ENCODE measurements around the gene SLC35B4.

The SLC35B4 gene, protein sequence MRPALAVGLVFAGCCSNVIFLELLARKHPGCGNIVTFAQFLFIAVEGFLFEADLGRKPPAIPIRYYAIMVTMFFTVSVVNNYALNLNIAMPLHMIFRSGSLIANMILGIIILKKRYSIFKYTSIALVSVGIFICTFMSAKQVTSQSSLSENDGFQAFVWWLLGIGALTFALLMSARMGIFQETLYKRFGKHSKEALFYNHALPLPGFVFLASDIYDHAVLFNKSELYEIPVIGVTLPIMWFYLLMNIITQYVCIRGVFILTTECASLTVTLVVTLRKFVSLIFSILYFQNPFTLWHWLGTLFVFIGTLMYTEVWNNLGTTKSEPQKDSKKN

DNA sequence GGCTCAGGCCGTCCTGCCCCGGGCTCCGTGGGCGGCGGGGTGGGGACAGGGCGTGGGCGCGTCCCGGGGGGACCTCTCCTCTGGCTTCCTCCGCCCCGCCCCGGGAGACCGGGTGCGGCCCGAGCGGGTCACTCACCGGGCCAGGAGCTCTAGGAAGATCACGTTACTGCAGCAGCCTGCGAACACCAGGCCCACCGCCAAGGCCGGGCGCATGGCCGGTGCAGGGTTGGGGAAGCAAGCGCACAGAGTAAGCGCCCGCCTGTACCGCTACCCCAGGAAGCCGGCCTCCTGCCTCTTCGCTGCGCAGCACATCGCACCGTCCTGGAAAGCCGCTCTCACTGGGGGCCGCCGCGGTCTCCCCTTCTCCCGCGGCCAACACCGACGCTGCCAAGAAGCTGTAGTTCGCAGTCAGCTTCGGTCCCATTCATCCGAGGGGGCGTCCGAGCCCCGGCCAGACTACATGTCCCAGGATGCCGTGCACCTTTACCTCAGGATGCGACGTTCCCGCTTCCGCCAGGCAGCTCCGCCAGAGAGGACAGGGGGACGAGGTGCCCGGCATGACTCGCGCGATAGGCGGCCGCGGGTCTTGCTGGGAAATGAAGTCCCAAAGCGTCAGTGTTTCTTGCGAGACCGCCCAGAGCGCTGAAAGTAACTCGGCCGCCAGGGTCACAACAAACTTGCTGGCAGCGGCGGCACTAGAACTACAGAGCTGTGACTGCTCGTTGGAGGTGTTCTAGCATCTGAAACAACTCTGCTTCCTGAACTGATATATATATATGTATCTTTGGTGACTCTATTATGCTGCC lies at the start of gene SLC35B4:
Gene SLC35B4 (minus strand): TSS at position 392 of the 806 bp plus-strand sequence. CDS start 179 bp downstream, at position 213.
- no peaks in the 10 kb centered on the region for H3K9me3 ChIP-seq (ENCODE audit: severe bottlenecking)
- TF ChIP-seq CTCF (IDR thresholded peaks at IDR 0.05; ENCODE audit: poor library complexity, severe bottlenecking): no peak
- no peaks in the 10 kb centered on the region for H3K4me1 ChIP-seq (ENCODE audit: insufficient read depth, poor library complexity, severe bottlenecking)
- no peaks in the 10 kb centered on the region for H3K27me3 ChIP-seq (ENCODE audit: insufficient read depth, poor library complexity, severe bottlenecking)
- no peaks in the 10 kb centered on the region for H3K36me3 ChIP-seq (ENCODE audit: low read depth)
- H3K27ac ChIP-seq (ENCODE audit: poor library complexity, severe bottlenecking): peak within 1 kb of the TSS; percentile 43
- H3K4me3 ChIP-seq (ENCODE audit: severe bottlenecking): peak within 1 kb of the TSS; percentile 85
- ATAC-seq (ENCODE audit: low read depth): peak; percentile 99
- DNase-seq (ENCODE audit: low spot score): peak; percentile 97

DNA sequence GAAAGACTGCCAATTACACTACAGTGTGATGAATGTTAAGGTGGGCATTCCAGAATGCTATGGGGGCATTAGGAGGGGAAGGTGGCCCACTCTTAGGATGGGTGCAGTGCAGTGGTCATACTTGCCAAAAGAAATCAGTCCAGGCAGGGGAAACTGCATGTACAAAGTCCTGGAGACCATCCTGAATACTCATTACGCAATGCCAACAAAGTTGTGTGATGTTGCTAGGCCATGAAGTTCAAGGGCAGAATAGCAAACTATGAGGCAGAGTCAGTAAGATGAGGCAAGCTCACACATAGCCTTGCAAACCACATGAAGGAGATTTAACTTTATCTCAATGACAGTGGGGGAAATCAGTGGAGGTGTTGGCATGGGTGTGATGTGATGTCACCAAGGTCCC lies 49.8 kb upstream of the SLC35B4 start:
- no peak for TF ChIP-seq CTCF (IDR thresholded peaks at IDR 0.05; ENCODE audit: poor library complexity, severe bottlenecking)
- Histone ChIP-seq H3K27me3 (ENCODE audit: insufficient read depth, poor library complexity, severe bottlenecking) (no peaks in the 10 kb centered on the region), H3K4me3 (ENCODE audit: severe bottlenecking) (no peak overlapping the region), H3K36me3 (ENCODE audit: low read depth) (no peaks in the 10 kb centered on the region), H3K4me1 (ENCODE audit: insufficient read depth, poor library complexity, severe bottlenecking) (peaks cover 52% of the 10 kb centered on the region), H3K27ac (ENCODE audit: poor library complexity, severe bottlenecking) (peak overlapping the region; percentile 98), H3K9me3 (ENCODE audit: severe bottlenecking) (no peaks in the 10 kb centered on the region)
- DNase-seq (ENCODE audit: low spot score) (no peak), ATAC-seq (ENCODE audit: low read depth) (no peak)

DNA sequence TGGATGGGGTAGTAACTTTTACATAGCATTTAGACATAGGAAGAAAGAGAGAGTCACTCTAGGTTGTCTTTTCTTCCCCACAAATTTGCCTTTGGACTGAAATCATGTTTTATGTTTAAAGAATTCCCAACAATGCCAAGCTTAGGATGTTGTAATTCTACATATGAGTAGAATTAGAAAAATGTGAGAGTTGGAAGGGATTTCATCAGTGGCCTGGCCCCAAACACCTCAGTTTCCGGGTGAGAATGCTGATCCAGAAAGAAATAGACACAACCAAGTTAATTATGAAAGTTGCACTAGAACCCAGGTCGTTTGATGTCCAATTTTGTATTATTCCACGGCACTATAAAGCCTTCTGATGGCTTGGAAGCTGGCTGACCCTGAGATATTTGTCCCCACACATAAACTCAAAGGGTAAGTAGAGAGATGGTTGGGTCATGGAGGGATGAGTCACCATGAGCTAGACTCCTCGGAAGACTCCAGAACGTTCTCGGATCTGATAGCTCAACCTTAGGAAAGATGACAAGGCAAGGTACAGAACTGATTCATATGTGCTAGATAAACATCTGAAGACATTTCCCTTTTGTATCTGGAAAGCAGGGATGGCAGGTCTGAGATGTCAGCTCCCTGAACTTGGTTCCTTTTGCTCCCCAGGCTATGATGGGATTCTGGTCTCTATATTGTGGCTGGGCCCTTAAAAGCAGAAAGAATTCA lies 48.8 kb upstream of the SLC35B4 start:
- DNase-seq (ENCODE audit: low spot score): no peak
- H3K36me3 ChIP-seq (ENCODE audit: low read depth): no peaks in the 10 kb centered on the region
- peak overlapping the region; percentile 98 for H3K27ac ChIP-seq (ENCODE audit: poor library complexity, severe bottlenecking)
- H3K4me3 ChIP-seq (ENCODE audit: severe bottlenecking): no peak overlapping the region
- no peaks in the 10 kb centered on the region for H3K9me3 ChIP-seq (ENCODE audit: severe bottlenecking)
- no peak for TF ChIP-seq CTCF (IDR thresholded peaks at IDR 0.05; ENCODE audit: poor library complexity, severe bottlenecking)
- ATAC-seq (ENCODE audit: low read depth): peak; percentile 59
- H3K27me3 ChIP-seq (ENCODE audit: insufficient read depth, poor library complexity, severe bottlenecking): no peaks in the 10 kb centered on the region
- H3K4me1 ChIP-seq (ENCODE audit: insufficient read depth, poor library complexity, severe bottlenecking): peaks cover 52% of the 10 kb centered on the region

DNA sequence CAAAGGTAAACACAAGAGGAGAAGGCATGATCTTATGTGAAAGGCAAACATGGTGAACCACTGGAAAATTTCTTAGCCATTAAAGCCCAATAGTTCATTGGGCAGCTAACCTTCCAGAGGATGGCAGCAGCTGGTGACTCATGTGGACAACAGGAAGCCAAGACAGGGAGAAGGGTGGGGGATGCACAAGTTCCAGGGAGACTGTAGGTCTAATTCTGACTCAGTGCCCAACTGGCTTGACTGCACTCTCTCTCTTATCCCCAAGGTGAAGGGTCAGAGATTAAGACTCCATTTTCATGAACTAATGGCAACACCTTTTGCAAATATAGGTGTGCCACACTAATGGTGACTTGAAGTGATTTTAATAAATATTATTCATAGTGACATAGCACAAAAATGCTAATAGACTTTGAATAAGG lies 47.9 kb upstream of the SLC35B4 start:
- Histone ChIP-seq H3K27me3 (ENCODE audit: insufficient read depth, poor library complexity, severe bottlenecking) (no peaks in the 10 kb centered on the region), H3K27ac (ENCODE audit: poor library complexity, severe bottlenecking) (peak overlapping the region; percentile 98), H3K36me3 (ENCODE audit: low read depth) (no peaks in the 10 kb centered on the region), H3K9me3 (ENCODE audit: severe bottlenecking) (no peaks in the 10 kb centered on the region), H3K4me1 (ENCODE audit: insufficient read depth, poor library complexity, severe bottlenecking) (peaks cover 45% of the 10 kb centered on the region), H3K4me3 (ENCODE audit: severe bottlenecking) (no peak overlapping the region)
- DNase-seq (ENCODE audit: low spot score) (peak; percentile 85), ATAC-seq (ENCODE audit: low read depth) (peak; percentile 63)
- no peak for TF ChIP-seq CTCF (IDR thresholded peaks at IDR 0.05; ENCODE audit: poor library complexity, severe bottlenecking)
